ENCODE measurements around the gene KIF20B.

DNA sequence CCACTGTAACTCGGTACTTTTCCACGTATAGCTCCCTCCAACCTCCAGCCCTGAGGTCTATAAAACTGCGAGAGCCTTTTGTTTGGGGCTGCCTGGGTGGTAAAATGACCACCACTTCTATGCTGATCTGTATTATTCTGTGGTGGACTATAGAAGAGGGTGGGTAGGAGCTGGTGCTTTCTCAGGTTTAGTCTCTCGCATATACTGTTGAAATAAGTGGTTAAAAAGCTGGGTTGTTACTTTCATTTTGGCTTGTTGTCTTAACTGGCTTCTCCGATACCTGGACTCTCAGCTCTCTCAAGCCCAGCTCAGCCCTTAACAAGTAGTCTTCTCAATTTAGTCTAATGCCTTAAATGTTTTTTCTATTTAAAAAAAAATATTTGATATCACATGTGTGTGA lies 70.3 kb downstream of the KIF20B start:
- TF ChIP-seq, protein P1, sequence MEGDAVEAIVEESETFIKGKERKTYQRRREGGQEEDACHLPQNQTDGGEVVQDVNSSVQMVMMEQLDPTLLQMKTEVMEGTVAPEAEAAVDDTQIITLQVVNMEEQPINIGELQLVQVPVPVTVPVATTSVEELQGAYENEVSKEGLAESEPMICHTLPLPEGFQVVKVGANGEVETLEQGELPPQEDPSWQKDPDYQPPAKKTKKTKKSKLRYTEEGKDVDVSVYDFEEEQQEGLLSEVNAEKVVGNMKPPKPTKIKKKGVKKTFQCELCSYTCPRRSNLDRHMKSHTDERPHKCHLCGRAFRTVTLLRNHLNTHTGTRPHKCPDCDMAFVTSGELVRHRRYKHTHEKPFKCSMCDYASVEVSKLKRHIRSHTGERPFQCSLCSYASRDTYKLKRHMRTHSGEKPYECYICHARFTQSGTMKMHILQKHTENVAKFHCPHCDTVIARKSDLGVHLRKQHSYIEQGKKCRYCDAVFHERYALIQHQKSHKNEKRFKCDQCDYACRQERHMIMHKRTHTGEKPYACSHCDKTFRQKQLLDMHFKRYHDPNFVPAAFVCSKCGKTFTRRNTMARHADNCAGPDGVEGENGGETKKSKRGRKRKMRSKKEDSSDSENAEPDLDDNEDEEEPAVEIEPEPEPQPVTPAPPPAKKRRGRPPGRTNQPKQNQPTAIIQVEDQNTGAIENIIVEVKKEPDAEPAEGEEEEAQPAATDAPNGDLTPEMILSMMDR (conservative IDR thresholded peaks at IDR 0.05): no peak
- TF ChIP-seq EZH2 (IDR thresholded peaks at IDR 0.05; ENCODE audit: low read depth): no peak
